Chondrocyte (in vitro differentiated cells): Measurements from ENCODE around the gene LSM12. TPM values are rescaled to one million over a fixed set of nuclear protein-coding genes. Genes with fewer than 3 reads are reported as not detected.
"Not testable (repeated sequence)": the region's sequence is repeated elsewhere in the genome, so short reads cannot be mapped to it uniquely, and the experiment has no call there.

Source experiments
- DNase-seq: peaks from one replicate; pipeline ENCODE4 v3.0.0; 2021; ENCODE audit warnings: mixed read lengths, low spot score
- H3K27ac Mint-ChIP-seq: one replicate; pipeline ENCODE4 v1.8.0; 2021; ENCODE audit warnings: mild to moderate bottlenecking, moderate library complexity, mixed read lengths; ENCODE audit not compliant: unreplicated experiment
- H3K27me3 Mint-ChIP-seq: 2 replicates; pipeline ENCODE4 v1.8.0; 2021; ENCODE audit warnings: low read depth, mixed read lengths
- H3K36me3 Mint-ChIP-seq: 2 replicates; pipeline ENCODE4 v1.8.0; 2021; ENCODE audit warnings: low read depth, mixed read lengths
- H3K4me1 Mint-ChIP-seq: 2 replicates; pipeline ENCODE4 v1.8.0; 2021; ENCODE audit warnings: low read depth, mild to moderate bottlenecking, mixed read lengths
- H3K4me3 Mint-ChIP-seq: one replicate; pipeline ENCODE4 v1.8.0; 2021; ENCODE audit warnings: mild to moderate bottlenecking, moderate library complexity, mixed read lengths; ENCODE audit not compliant: unreplicated experiment
- H3K9me3 Mint-ChIP-seq: 2 replicates; pipeline ENCODE4 v1.8.0; 2021; ENCODE audit warnings: low read depth, mixed read lengths
- total RNA-seq: library from RNA; stranded (reverse); gene quantifications from 3 replicates; pipeline ENCODE4 v1.2.1, GENCODE V29; 2021
- TF ChIP-seq, protein P1 (sequence below): fragments of 200-600 bp; sonication (generic); IDR thresholded peaks from 2 replicates; pipeline ENCODE4 v1.5.0; 2021; ENCODE audit warnings: antibody characterized with exemption, mild to moderate bottlenecking, moderate library complexity

Gene LSM12
- total RNA-seq, 1 donor from 2014 or later, result 48.3 TPM

- peaks cover 2% of the 10 kb centered on the region for H3K27me3 Mint-ChIP-seq
- DNase-seq, result peak; percentile 25
Observed at GRCh38 chr17:44000141-44000860, 66.2 kb downstream of the LSM12 start.

GRCh38 chr17:43999024-43999423 lies 67.4 kb downstream of the LSM12 start:
- Mint-ChIP-seq H3K4me3 (no peak overlapping the region), H3K27me3 (peaks cover 6% of the 10 kb centered on the region), H3K4me1 (no peaks in the 10 kb centered on the region), H3K9me3 (no peaks in the 10 kb centered on the region), H3K27ac (no peak overlapping the region), H3K36me3 (no peaks in the 10 kb centered on the region)
- no peak for DNase-seq
- TF ChIP-seq, protein P1, sequence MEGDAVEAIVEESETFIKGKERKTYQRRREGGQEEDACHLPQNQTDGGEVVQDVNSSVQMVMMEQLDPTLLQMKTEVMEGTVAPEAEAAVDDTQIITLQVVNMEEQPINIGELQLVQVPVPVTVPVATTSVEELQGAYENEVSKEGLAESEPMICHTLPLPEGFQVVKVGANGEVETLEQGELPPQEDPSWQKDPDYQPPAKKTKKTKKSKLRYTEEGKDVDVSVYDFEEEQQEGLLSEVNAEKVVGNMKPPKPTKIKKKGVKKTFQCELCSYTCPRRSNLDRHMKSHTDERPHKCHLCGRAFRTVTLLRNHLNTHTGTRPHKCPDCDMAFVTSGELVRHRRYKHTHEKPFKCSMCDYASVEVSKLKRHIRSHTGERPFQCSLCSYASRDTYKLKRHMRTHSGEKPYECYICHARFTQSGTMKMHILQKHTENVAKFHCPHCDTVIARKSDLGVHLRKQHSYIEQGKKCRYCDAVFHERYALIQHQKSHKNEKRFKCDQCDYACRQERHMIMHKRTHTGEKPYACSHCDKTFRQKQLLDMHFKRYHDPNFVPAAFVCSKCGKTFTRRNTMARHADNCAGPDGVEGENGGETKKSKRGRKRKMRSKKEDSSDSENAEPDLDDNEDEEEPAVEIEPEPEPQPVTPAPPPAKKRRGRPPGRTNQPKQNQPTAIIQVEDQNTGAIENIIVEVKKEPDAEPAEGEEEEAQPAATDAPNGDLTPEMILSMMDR, result no peak

More at GRCh38 chr17:44000141-44000860, 66.2 kb downstream of the LSM12 start:
- no peaks in the 10 kb centered on the region for H3K4me1 Mint-ChIP-seq
- no peaks in the 10 kb centered on the region for H3K9me3 Mint-ChIP-seq
- H3K36me3 Mint-ChIP-seq, result no peaks in the 10 kb centered on the region
- TF ChIP-seq, protein P1, result no peak
- no peak overlapping the region for H3K27ac Mint-ChIP-seq
- no peak overlapping the region for H3K4me3 Mint-ChIP-seq

DNA sequence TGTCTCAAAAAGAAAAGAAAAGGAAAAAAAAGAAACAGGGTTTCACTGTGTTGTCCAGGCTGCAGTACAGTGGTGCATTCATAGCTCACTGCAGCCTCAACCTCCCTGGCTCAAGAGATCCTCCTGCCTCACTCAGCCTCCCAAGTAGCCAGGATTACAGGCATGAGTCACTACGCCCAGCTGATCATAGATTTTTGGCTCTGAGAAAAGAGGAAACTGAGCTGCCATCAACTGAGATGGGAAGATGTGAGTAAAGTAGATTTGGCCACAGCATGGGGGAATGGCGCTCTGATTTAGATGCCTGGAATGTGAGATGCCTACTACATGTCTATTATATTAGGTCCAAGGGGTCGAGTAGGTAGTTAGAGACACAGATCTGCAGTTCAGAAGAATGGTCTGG lies 67.9 kb downstream of the LSM12 start:
- Mint-ChIP-seq H3K9me3 (no peaks in the 10 kb centered on the region), H3K4me3 (no peak overlapping the region), H3K27me3 (peaks cover 7% of the 10 kb centered on the region), H3K36me3 (no peaks in the 10 kb centered on the region), H3K4me1 (no peaks in the 10 kb centered on the region), H3K27ac (no peak overlapping the region)
- TF ChIP-seq, protein P1, result no peak
- no peak for DNase-seq

- not testable (repeated sequence) for H3K36me3 Mint-ChIP-seq, H3K27me3 Mint-ChIP-seq, H3K9me3 Mint-ChIP-seq, H3K4me1 Mint-ChIP-seq, H3K27ac Mint-ChIP-seq, H3K4me3 Mint-ChIP-seq, DNase-seq
Observed at GRCh38 chr17:43997180-43997579, 69.3 kb downstream of the LSM12 start.

DNA sequence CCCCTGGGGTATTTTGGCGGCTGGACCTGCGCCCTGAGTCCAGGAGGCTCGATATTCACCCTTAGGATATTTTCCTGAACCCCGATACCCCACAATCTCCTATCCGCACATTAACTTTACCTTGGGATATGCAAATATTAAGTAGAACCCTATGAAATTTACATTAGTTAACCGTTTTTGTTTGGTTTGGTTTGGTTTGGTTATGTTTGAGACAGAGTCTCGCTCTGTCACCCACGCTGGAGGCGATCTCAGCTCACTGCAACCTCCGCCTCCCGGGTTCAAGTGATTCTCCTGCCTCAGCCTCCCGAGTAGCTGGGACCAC lies 71.4 kb downstream of the LSM12 start:
- Mint-ChIP-seq H3K9me3 (no peaks in the 10 kb centered on the region), H3K4me3 (peak overlapping the region; percentile 49), H3K4me1 (no peaks in the 10 kb centered on the region), H3K36me3 (no peaks in the 10 kb centered on the region), H3K27ac (no peak overlapping the region), H3K27me3 (peaks cover 7% of the 10 kb centered on the region)
- DNase-seq, result no peak
- TF ChIP-seq, protein P1, result peak; percentile 53
